Measurements from ENCODE around the gene TPP1. TPM values are rescaled to one million over a fixed set of nuclear protein-coding genes. Genes with fewer than 3 reads are reported as not detected.

Gene TPP1
- total RNA-seq (2014; rRNA removed; shearing (Covaris generic)): 9.8 and 26.9 TPM in 2 replicates

- in situ Hi-C loops (cut with HindIII; ENCODE audit: low sequenced_read_pairs): no loop called here
- DNase-seq (ENCODE audit: low spot score): peak; percentile 99
These were observed at the start of gene TPP1 for GRCh38 chr11:6619004-6619745. TSS of gene TPP1 (minus strand) at chr11:6619422. CDS start at chr11:6619400, 22 bp downstream.

- in situ Hi-C loops (cut with HindIII; ENCODE audit: low sequenced_read_pairs): no loop called here
- peak; percentile 5 for DNase-seq (ENCODE audit: low spot score)
These were observed 48.6 kb upstream of the TPP1 start for GRCh38 chr11:6667733-6668374.

- in situ Hi-C loops (cut with HindIII; ENCODE audit: low sequenced_read_pairs): no loop called here
These were observed 47.3 kb upstream of the TPP1 start for GRCh38 chr11:6666302-6667183.

GRCh38 chr11:6664551-6664950, 45.3 kb upstream of the TPP1 start:
- in situ Hi-C loops (cut with HindIII; ENCODE audit: low sequenced_read_pairs): no loop called here
- DNase-seq (ENCODE audit: low spot score): no peak

More at GRCh38 chr11:6666302-6667183, 47.3 kb upstream of the TPP1 start:
- DNase-seq (ENCODE audit: low spot score): no peak

GRCh38 chr11:6663794-6664469, 44.7 kb upstream of the TPP1 start:
- in situ Hi-C loops (cut with HindIII; ENCODE audit: low sequenced_read_pairs): no loop called here
- DNase-seq (ENCODE audit: low spot score): no peak

GRCh38 chr11:6660712-6661111, 41.5 kb upstream of the TPP1 start:
- in situ Hi-C loops (cut with HindIII; ENCODE audit: low sequenced_read_pairs): no loop called here
- DNase-seq (ENCODE audit: low spot score): no peak

GRCh38 chr11:6658647-6659046, 39.4 kb upstream of the TPP1 start:
- in situ Hi-C loops (cut with HindIII; ENCODE audit: low sequenced_read_pairs): no loop called here
- DNase-seq (ENCODE audit: low spot score): no peak

- DNase-seq (ENCODE audit: low spot score): no peak
- in situ Hi-C loops (cut with HindIII; ENCODE audit: low sequenced_read_pairs): no loop called here
These were observed 38.1 kb upstream of the TPP1 start for GRCh38 chr11:6657346-6657745.

GRCh38 chr11:6656936-6657335, 37.7 kb upstream of the TPP1 start:
- in situ Hi-C loops (cut with HindIII; ENCODE audit: low sequenced_read_pairs): no loop called here
- DNase-seq (ENCODE audit: low spot score): no peak

- no peak for DNase-seq (ENCODE audit: low spot score)
- in situ Hi-C loops (cut with HindIII; ENCODE audit: low sequenced_read_pairs): no loop called here
These were observed 37.3 kb upstream of the TPP1 start for GRCh38 chr11:6656584-6656915.

GRCh38 chr11:6655790-6656583, 36.8 kb upstream of the TPP1 start, which contains the start of gene DCHS1:
TSS of gene DCHS1 (minus strand) at chr11:6655809. CDS start at chr11:6641613, 14,196 bp downstream.
- in situ Hi-C loops (cut with HindIII; ENCODE audit: low sequenced_read_pairs): no loop called here
- DNase-seq (ENCODE audit: low spot score): no peak

GRCh38 chr11:6655020-6655789, 36.0 kb upstream of the TPP1 start:
- in situ Hi-C loops (cut with HindIII; ENCODE audit: low sequenced_read_pairs): no loop called here
- no peak for DNase-seq (ENCODE audit: low spot score)

- DNase-seq (ENCODE audit: low spot score): no peak
- in situ Hi-C loops (cut with HindIII; ENCODE audit: low sequenced_read_pairs): no loop called here
These were observed 35.2 kb upstream of the TPP1 start for GRCh38 chr11:6654281-6655019.

GRCh38 chr11:6653656-6654055, 34.4 kb upstream of the TPP1 start:
- in situ Hi-C loops (cut with HindIII; ENCODE audit: low sequenced_read_pairs): no loop called here

GRCh38 chr11:6653097-6653496, 33.9 kb upstream of the TPP1 start:
- in situ Hi-C loops (cut with HindIII; ENCODE audit: low sequenced_read_pairs): no loop called here

More at GRCh38 chr11:6653656-6654055, 34.4 kb upstream of the TPP1 start:
- no peak for DNase-seq (ENCODE audit: low spot score)

GRCh38 chr11:6652182-6652581, 33.0 kb upstream of the TPP1 start:
- DNase-seq (ENCODE audit: low spot score): no peak
- in situ Hi-C loops (cut with HindIII; ENCODE audit: low sequenced_read_pairs): no loop called here

More at GRCh38 chr11:6653097-6653496, 33.9 kb upstream of the TPP1 start:
- no peak for DNase-seq (ENCODE audit: low spot score)

- no peak for DNase-seq (ENCODE audit: low spot score)
- in situ Hi-C loops (cut with HindIII; ENCODE audit: low sequenced_read_pairs): no loop called here
These were observed 31.8 kb upstream of the TPP1 start for GRCh38 chr11:6650980-6651379.

Measured in G401 (cell line).